ENCODE measurements around the gene SURF2. TPM values are rescaled to one million over a fixed set of nuclear protein-coding genes. Genes with fewer than 3 reads are reported as not detected.

SURF2 gene
- total RNA-seq, 1 experiment from 2014 or later = 18.1 TPM

DNA sequence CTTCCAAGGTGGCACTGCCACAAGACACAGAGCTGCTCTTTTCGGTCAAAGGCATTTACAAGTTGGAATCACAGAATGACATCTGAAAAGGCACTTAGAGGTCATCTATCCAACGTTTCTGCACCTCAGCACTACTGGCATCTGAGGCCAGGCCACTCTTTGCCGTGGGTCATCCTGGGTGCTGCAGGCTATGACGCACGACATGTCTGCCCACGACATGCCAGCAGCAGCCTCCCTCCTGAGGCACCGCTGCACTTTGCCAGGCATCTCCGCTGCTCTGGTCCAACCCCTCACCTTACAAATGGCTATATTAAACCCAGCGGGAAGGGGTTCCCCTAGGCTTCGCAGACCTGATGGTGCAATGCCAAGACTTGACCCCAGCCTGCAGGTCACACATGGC, 11.4 kb downstream of the SURF2 start:
- CTCF ChIA-PET = no interaction called here
- no peak overlapping the region for H3K27ac ChIP-seq
- no peaks in the 10 kb centered on the region for H3K27me3 ChIP-seq (ENCODE audit: insufficient read depth, low read depth)
- H3K4me2 ChIP-seq = no peak overlapping the region
- no TSS peak for BruUV-seq (replicated peaks)
- peaks cover 35% of the 10 kb centered on the region for H3K36me3 ChIP-seq (ENCODE audit: low read depth)
- H3K9me2 ChIP-seq (ENCODE audit: insufficient read depth) = no peaks in the 10 kb centered on the region
- no peaks in the 10 kb centered on the region for H3K4me1 ChIP-seq (replicated peaks; ENCODE audit: insufficient read depth)
- no peak for DNase-seq
- TF ChIP-seq EZH2 (IDR thresholded peaks at IDR 0.05; ENCODE audit: low read depth) = no peak
- TF ChIP-seq, protein P1, sequence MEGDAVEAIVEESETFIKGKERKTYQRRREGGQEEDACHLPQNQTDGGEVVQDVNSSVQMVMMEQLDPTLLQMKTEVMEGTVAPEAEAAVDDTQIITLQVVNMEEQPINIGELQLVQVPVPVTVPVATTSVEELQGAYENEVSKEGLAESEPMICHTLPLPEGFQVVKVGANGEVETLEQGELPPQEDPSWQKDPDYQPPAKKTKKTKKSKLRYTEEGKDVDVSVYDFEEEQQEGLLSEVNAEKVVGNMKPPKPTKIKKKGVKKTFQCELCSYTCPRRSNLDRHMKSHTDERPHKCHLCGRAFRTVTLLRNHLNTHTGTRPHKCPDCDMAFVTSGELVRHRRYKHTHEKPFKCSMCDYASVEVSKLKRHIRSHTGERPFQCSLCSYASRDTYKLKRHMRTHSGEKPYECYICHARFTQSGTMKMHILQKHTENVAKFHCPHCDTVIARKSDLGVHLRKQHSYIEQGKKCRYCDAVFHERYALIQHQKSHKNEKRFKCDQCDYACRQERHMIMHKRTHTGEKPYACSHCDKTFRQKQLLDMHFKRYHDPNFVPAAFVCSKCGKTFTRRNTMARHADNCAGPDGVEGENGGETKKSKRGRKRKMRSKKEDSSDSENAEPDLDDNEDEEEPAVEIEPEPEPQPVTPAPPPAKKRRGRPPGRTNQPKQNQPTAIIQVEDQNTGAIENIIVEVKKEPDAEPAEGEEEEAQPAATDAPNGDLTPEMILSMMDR (conservative IDR thresholded peaks at IDR 0.05) = no peak
- no peaks in the 10 kb centered on the region for H3K9me3 ChIP-seq (ENCODE audit: insufficient read depth, low read depth)
- POLR2A ChIA-PET (ENCODE audit: unreplicated experiment) = interaction anchor here (0.5 kb wide), 1 partner anchor 13 kb away, joined by 3 read pairs; no protein-coding TSS in a partner anchor
- peaks cover 97% of the 10 kb centered on the region for H4K20me1 ChIP-seq (ENCODE audit: insufficient read depth)
- peaks cover 59% of the 10 kb centered on the region for H3K79me2 ChIP-seq (ENCODE audit: low read depth)
- peaks cover 17% of the 10 kb centered on the region; the same call in 1 of the 2 replicates for H3F3A ChIP-seq (ENCODE audit: insufficient read depth, low read depth)
- no peak overlapping the region for H3K4me3 ChIP-seq
- intact Hi-C loops (cut with micrococcal nuclease; ENCODE audit: unreplicated experiment) = no loop called here
- H2AFZ ChIP-seq = no peak overlapping the region

DNA sequence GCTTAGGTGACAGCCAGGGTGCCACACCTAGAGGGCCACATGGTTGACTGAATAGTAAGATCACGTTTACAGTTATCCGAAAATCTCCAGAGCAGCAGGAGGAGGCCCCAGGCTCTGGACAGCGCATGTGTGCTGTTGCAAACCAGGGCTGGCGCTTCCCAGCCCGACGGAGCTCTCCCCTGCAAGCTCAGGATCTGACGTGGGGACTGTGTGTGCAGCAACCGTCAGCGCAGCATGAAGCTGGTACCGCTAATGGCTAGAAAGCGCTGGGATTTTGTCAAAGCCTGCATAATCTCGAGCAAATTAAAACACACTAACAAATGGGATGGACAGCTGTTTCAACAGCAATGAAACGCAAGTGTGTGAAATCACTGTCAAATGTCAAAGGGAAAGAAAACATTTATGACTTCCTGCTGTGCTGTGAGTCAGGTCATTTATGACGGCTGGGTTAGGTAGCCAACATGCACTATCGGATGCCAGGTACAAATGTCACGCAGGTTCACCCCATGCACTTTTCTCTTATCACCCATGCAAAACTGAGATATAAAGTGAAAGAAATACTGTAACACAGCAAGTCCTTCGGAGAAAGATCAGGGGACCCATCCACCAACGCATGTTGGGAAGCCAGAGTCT, 12.0 kb downstream of the SURF2 start:
- no TSS peak for BruUV-seq (replicated peaks)
- Histone ChIP-seq H3K27ac (no peak overlapping the region), H4K20me1 (ENCODE audit: insufficient read depth) (peaks cover 97% of the 10 kb centered on the region), H3K4me1 (replicated peaks; ENCODE audit: insufficient read depth) (no peaks in the 10 kb centered on the region), H3K4me2 (no peak overlapping the region), H3K4me3 (no peak overlapping the region), H3K9me3 (ENCODE audit: insufficient read depth, low read depth) (no peaks in the 10 kb centered on the region), H3F3A (ENCODE audit: insufficient read depth, low read depth) (peaks cover 11% of the 10 kb centered on the region; the same call in 1 of the 2 replicates), H3K27me3 (ENCODE audit: insufficient read depth, low read depth) (no peaks in the 10 kb centered on the region), H3K9me2 (ENCODE audit: insufficient read depth) (no peaks in the 10 kb centered on the region), H2AFZ (no peak overlapping the region), H3K79me2 (ENCODE audit: low read depth) (peaks cover 65% of the 10 kb centered on the region), H3K36me3 (ENCODE audit: low read depth) (peaks cover 37% of the 10 kb centered on the region)
- CTCF ChIA-PET = no interaction called here
- no peak for DNase-seq
- no peak for TF ChIP-seq EZH2 (IDR thresholded peaks at IDR 0.05; ENCODE audit: low read depth)
- TF ChIP-seq, protein P1 (conservative IDR thresholded peaks at IDR 0.05) = no peak
- POLR2A ChIA-PET (ENCODE audit: unreplicated experiment) = interaction anchor here (0.5 kb wide), 1 partner anchor 13 kb away, joined by 3 read pairs; no protein-coding TSS in a partner anchor
- intact Hi-C loops (cut with micrococcal nuclease; ENCODE audit: unreplicated experiment) = no loop called here

DNA sequence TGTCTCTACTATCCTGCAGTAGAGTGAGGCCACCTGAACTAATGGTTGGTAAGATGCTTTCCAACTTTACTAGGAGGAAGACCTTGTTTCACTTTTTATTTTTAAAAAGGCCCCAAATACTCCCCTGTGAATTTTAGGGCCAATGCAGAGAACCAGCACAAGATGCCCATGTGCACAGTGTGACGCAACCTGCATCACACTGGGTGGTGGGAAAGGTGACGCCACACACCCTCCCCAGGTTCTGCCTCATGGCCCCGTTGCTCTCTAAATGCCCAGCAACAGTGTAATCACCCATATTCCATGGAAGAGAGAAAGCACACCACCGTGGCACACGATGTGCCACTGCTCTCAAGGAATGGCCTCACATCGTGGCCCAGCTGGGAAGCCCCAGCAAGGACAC, 13.1 kb downstream of the SURF2 start:
- H2AFZ ChIP-seq = no peak overlapping the region
- peaks cover 96% of the 10 kb centered on the region for H4K20me1 ChIP-seq (ENCODE audit: insufficient read depth)
- TF ChIP-seq, protein P1 (conservative IDR thresholded peaks at IDR 0.05) = no peak
- TF ChIP-seq EZH2 (IDR thresholded peaks at IDR 0.05; ENCODE audit: low read depth) = no peak
- no peaks in the 10 kb centered on the region for H3K9me2 ChIP-seq (ENCODE audit: insufficient read depth)
- H3K36me3 ChIP-seq (ENCODE audit: low read depth) = peaks cover 27% of the 10 kb centered on the region
- no peak overlapping the region for H3K27ac ChIP-seq
- 0 out of 2 replicates have a peak, but pooled peaks cover 6% of the 10 kb centered on the region for H3K4me1 ChIP-seq (replicated peaks; ENCODE audit: insufficient read depth)
- CTCF ChIA-PET = no interaction called here
- H3K79me2 ChIP-seq (ENCODE audit: low read depth) = peaks cover 75% of the 10 kb centered on the region
- H3K9me3 ChIP-seq (ENCODE audit: insufficient read depth, low read depth) = no peaks in the 10 kb centered on the region
- no peak overlapping the region for H3K4me2 ChIP-seq
- intact Hi-C loops (cut with micrococcal nuclease; ENCODE audit: unreplicated experiment) = no loop called here
- POLR2A ChIA-PET (ENCODE audit: unreplicated experiment) = no interaction called here
- BruUV-seq (replicated peaks) = no TSS peak
- DNase-seq = no peak
- no peaks in the 10 kb centered on the region for H3K27me3 ChIP-seq (ENCODE audit: insufficient read depth, low read depth)
- H3F3A ChIP-seq (ENCODE audit: insufficient read depth, low read depth) = peaks cover 7% of the 10 kb centered on the region; the same call in 1 of the 2 replicates
- H3K4me3 ChIP-seq = no peak overlapping the region
